Activated T-helper 1 cell treated with anti-CD3 and anti-CD28 coated beads, Interleukin-2, amount 50 U/mL, for 16 hours (primary cell): ENCODE results near the gene LRRC57.
A peak's percentile ranks its signal among the peaks of the same experiment; 100 is the strongest.
"Not testable (repeated sequence)": the region's sequence is repeated elsewhere in the genome, so short reads cannot be mapped to it uniquely, and the experiment has no call there.

ENCODE experiments used
- DNase-seq, 2 donors: peaks; one replicate each; pipeline ENCODE4 v3.0.0-alpha.2; 2020; ENCODE audit warnings: low read depth in 1 of 2, low spot score in 1 of 2

LRRC57 gene

GRCh38 chr15:42548249-42549031, at the start of gene LRRC57, which contains the start of gene HAUS2:
Gene LRRC57, minus strand, starts transcription at chr15:42548793. Its CDS starts 359 bp downstream, at chr15:42548434.
Gene HAUS2, plus strand, starts transcription at chr15:42548838. Its CDS starts 35 bp downstream, at chr15:42548873.
- peak; percentile 74 to 78 for DNase-seq

DNA sequence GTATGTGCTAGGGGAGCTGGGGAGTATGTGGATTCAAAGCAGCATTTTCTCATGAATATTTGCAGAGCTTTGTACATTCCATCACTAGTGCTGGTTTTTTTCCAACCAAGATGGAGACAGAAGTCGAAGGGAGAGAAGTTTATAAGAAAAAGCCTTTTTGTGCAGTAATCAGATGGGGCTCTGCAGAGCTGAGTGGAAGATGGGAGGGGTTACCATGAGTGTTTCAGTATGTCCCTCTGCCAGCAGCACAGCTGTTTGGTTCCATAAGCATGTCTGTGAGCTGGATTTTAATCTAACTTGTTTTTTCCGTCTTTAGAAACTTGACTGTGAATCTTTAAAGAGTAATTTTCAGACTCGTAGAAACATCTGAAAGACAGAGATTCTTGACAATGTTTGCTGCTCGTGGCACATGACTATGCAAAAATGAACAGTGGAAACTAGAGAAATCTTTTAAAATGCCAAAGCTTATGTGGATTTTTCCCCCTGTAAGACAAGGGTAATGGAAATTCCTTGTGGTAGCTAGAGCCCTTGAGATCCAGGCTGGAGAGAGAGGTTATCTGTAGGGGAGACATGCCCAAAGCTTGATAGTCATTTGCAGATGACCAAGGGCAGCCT, 47.1 kb upstream of the LRRC57 start:
- no peak for DNase-seq

- DNase-seq: no peak
Measured at GRCh38 chr15:42594095-42594494, 45.5 kb upstream of the LRRC57 start.

DNA sequence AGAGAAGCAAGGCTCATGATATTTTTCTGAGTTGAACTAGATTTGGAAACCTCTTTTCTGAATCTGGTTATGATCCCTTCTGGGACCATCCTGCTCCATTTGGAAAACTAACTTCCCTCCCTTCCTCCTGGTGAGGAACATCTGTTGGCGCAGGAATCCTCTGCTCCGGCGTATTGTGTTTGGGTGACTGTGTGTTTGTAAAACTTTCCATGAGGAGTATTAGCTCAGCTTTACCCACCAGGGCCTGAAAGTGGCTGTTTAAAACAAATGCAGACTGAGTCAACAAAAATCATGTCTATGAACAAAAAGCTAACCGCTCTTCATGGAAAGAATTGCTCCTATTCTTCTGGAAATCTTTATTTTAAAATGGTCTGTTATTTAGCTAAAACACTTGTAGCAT, 44.5 kb upstream of the LRRC57 start:
- DNase-seq: no peak

- DNase-seq: no peak
Measured at GRCh38 chr15:42592716-42593115, 44.1 kb upstream of the LRRC57 start.

DNA sequence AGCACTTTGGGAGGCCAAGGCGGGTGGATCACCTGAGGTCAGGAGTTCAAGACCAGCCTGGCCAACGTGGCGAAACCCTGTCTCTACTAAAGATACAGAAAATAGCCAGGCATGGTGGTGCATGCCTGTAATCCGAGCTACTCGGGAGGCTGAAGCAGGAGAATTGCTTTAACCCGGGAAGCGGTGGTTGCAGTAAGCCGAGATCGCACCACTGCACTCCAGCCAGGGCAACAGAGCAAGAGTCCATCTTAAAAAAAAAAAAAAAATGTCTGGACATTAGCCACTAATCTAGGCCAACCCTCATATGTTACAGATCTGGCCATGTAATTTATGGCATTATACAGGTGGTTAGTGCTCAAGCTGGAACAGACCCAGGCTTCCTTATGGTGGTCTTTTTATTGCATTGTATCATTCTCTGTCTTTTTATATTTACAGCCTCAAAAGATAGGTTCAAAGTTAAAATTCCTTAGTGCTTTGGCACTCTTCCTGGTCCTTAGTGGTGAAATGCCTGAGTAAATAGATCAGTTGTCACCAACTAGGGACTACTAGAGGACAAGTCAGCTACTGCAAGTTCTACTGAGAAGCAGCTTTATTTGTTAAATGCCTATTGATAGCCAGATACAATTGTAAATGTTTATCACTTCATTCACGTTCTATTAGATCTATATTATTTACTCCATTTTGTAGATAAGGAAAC, 42.8 kb upstream of the LRRC57 start:
- DNase-seq: no peak

DNA sequence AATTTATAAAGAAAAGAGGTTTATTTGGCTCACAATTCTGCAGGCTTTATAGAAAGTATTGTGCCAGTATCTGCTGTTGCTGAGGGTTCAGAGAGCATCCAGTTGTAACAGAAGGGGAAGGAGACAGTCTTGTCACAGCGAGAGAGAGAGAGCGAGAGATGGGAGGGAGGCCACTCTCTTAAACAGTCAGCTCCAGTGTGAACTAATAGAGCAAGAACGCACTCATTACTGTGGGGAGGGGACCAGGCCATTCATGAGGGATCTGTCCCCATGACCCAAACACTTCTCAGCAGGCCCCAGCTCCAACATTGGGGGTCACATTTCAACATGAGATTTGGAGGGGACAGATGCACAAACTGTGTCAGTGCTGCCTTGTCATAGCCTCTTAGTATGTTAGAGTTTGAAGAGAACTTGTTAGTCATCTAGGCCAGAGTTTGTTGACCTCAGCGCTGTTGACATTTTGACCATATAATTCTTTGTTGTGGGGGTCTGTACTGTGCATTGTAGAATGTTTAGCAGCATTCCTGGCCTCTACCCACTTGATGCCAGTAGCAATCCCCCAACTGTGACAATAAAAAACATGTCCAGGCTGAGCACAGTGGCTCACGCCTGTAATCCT, 42.1 kb upstream of the LRRC57 start:
- no peak for DNase-seq

GRCh38 chr15:42584031-42584765, 35.6 kb upstream of the LRRC57 start:
- no peak for DNase-seq

- DNase-seq: no peak
Measured at GRCh38 chr15:42582569-42583375, 34.2 kb upstream of the LRRC57 start.

DNA sequence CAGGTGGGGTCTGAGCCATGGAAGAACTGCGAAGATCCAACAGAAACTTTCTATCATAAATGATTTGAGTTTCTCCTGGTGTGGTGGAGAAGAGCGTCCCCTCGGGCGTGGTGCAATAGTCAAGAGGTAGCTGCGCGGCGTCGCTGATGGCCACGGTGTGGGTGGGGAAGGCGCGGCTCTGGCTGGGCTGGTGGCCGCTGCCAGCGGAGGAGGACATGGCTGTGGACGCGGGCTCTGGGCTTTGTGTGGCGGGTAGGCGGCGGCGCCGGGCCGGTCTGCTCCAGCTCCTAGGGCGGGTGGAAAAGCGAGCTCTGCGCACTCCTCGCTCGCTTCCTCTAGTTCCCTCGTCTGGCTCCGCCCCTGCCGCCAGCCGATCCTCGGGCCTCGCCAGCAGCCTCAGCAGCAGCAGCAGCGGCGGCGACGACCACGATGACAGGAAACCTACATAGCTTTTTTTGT, 32.7 kb upstream of the LRRC57 start:
- DNase-seq: peak; percentile 59 to 61

DNA sequence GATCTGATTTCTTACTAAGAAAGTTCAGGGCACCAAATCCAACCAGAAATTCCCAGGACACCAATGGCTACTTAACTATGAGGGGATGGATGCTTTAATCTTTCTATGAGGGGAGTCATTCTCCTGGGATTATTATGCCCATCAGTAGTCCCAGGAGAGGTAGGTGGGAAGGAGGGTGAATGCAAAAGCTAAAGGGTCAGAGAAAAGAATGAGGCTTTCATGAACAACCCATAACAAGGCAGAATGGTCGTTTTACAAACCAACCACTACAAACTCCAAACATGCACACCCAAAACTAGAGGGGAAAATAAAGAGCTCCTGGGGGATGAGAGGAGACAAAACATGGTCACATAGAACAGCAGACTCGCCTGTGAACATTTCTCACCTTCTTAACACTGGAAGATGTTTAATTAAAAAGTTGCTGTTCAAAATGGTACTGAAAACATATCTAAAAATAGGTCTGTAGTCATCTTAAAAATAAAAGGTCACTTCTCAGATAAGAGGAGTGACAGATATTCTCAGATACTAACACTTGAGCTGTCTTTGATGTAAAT, 30.5 kb upstream of the LRRC57 start:
- DNase-seq: no peak

DNA sequence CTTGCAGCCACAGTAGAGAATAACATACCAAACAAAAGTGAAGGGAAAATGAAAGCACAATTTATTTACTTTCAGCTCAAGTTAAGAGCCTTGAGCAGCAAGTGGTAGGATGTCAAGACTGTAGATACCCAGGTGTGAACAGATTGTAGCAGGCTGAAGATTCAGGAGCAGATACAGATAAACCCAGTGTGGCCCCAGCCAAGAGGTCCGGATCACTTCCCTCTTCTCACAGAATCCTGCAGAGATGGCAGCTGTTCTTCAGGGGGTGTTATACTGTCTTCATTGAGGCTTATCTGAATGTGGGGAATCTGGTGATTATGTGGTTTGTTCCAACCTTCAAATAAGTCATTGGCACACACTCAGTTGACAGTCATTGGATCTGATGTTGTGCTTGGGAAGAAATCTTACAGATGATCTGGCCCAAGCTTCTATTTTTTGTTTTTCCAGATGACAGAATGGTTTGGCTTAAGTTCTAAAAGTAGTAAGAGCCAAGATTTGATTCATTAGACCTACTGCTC, 29.0 kb upstream of the LRRC57 start:
- DNase-seq: no peak

DNA sequence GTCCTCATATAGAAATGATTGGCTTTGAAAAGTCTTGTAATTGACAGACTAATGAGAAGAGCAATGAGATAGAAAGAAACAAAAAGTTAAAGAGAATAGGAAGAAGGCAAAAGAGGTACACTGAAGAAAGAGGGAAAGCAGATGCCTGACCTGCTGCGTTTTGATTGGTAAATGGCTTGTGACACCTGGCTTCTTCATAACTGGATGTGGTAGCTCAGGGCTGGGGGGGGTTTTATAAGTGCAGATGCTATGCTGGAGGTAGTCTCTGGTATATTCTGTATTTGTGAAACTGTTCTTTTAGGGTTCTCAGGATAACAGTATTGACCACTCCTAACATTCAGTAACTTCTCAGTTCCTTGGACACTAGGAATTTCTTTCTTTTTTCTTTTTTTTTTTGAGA, 28.2 kb upstream of the LRRC57 start:
- DNase-seq: no peak

DNA sequence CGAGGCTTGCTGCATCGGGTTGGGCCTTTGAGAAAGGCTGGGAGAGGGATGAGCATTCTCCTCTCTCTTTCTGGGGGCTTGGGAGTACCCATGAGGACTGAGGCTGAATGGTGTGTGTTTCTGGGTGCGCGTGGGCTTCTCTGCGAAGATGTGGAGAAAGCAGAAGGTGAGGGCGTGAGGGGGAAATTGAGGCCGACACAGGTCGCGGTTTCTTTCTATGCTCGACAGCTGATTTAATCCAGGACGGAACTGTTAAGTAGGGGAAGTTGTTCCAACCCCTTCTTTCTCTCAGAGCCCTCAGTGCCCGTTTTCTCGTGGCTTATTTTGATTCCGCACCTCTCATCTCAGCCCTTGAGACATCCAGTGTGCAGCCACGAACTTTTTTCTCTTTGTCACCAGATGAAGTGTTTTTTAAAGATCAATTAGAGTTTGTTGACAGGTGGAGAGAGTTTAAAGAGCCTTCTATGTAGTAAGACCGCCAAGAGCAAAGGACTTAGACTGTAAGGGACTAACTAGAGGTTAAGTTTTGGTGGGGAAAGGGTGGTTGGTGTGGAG, 27.5 kb upstream of the LRRC57 start:
- DNase-seq: no peak

- peak; percentile 84 to 91 for DNase-seq
Measured at GRCh38 chr15:42575188-42576039, 26.8 kb upstream of the LRRC57 start, which contains the start of gene STARD9. Gene STARD9, plus strand, starts transcription at chr15:42575606. Its CDS starts 110 bp downstream, at chr15:42575716.

DNA sequence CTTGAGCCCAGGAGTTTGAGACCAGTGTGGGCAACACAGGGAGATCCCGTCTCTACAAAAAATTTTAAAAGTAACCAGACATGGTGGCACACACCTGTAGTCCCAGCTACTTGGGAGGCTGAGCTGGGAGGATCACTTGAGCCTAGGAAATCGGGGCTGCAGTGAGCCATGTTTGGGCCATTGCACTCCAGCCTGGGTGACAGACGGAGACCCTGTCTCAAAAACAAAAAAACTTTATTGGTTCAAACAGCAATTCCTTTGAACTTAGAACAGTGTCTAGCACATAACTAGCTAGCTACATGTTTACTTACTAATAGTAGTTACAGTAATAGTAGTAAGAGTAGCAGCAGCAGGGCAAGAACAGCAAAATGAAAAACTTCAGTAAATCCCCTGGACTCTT, 10.1 kb upstream of the LRRC57 start:
- DNase-seq: no peak

DNA sequence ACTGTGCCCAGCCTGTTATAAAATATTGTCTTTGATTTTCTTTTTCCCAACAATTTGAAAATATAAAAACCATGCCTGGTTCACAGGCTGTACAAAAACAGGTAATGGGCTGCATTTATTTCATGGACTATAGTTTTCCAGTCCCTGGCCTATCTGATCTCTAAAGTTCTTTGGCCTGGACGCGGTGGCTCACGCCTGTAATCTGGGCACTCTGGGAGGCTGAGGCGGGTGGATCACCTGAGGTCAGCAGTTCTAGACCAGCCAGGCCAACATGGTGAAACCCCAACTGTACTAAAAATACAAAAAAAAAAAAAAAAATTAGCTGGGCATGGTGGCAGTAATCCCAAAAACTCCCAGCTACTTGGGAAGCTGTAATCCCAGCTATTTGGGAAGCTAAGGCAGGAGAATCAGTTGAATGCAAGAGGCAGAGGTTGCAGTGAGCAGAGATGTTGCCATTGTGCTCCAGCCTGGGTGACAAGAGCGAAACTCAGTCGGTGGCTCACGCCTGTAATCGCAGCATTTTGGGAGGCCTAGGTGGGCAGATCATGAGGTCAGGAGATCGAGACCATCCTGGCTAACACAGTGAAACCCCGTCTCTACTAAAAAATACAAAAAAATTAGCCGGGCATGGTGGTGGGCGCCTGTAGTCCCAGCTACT, 8.1 kb upstream of the LRRC57 start:
- DNase-seq: not testable (repeated sequence)

DNA sequence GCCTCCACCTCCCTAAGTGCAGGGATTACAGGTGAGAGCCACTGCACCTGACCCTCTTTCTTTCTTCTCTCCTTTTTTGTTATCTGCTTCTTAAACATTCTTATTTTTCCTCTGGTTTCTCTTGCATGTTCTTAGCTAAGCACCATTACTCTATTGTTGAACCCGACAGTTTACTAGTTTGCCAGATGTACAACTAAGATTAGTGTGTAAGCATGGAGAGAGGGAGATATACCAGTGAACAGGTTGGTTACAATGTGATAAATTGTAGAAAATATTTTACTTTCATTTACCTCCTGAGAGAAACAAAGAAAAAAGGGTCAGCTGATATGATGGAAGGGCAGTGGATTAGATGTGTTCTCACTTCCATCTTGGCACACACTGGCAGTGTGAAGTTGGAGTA, 5.0 kb upstream of the LRRC57 start:
- no peak for DNase-seq
